Kidney tubule cell (primary cell): Measurements from ENCODE around the gene PBRM1.
A peak's percentile ranks its signal among the peaks of the same experiment; 100 is the strongest.

Source experiments
- DNase-seq: peaks from one replicate; pipeline ENCODE4 v3.0.0-alpha.2; 2018; ENCODE audit warnings: low spot score

Gene PBRM1

GRCh38 chr3:52524752-52525679, 160.7 kb downstream of the PBRM1 start:
- peak; percentile 59 for DNase-seq

DNA sequence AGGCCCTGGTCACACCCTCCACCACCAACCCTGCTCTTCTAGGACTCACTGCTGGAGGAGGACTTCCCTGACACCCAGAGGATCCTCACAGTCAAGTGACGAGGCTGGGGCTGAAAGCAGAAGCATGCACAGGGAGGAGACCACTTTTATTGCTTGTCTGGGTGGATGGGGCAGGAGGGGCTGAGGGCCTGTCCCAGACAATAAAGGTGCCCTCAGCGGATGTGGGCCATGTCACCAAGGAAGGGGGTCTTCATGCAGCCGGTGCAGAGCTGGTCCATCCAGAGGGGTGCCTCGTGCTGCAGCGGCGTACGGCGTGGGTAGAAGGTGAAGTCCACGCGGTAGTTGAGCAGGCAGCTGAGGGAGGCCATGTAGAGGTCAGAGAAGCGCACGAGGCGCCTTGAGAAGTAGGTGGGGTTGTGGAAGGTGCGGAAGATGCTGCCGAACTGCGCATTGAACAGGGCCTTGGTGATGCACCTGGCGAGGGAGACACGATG, 161.4 kb downstream of the PBRM1 start:
- DNase-seq, result no peak

GRCh38 chr3:52523386-52524257, 162.1 kb downstream of the PBRM1 start:
- DNase-seq, result no peak

DNA sequence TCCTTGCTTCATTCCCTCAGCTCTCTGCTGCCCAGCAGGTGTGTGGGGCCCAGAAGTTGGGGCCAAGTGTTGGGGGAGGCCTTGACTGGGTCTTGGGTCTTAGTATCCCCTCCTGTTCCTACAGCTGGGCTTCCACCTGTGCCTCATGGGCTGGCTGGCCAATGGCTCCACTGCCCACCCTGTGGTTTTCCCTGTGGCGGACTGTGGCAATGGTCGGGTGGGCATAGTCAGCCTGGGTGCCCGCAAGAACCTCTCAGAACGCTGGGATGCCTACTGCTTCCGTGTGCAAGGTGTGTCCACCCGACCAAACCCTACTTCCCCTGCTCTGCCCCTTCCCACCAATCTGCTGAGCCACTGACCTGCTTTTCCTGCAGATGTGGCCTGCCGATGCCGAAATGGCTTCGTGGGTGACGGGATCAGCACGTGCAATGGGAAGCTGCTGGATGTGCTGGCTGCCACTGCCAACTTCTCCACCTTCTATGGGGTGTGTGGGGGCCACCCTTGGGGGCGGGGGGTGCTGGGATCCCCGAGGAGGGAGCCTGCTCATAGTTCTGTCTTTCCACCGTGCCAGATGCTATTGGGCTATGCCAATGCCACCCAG, 163.0 kb downstream of the PBRM1 start:
- no peak for DNase-seq

GRCh38 chr3:52521881-52522650, 163.6 kb downstream of the PBRM1 start:
- no peak for DNase-seq

GRCh38 chr3:52521488-52521824, 164.3 kb downstream of the PBRM1 start:
- DNase-seq, result no peak

GRCh38 chr3:52520716-52521487, 164.8 kb downstream of the PBRM1 start:
- DNase-seq, result no peak

GRCh38 chr3:52520141-52520667, 165.5 kb downstream of the PBRM1 start:
- no peak for DNase-seq

DNA sequence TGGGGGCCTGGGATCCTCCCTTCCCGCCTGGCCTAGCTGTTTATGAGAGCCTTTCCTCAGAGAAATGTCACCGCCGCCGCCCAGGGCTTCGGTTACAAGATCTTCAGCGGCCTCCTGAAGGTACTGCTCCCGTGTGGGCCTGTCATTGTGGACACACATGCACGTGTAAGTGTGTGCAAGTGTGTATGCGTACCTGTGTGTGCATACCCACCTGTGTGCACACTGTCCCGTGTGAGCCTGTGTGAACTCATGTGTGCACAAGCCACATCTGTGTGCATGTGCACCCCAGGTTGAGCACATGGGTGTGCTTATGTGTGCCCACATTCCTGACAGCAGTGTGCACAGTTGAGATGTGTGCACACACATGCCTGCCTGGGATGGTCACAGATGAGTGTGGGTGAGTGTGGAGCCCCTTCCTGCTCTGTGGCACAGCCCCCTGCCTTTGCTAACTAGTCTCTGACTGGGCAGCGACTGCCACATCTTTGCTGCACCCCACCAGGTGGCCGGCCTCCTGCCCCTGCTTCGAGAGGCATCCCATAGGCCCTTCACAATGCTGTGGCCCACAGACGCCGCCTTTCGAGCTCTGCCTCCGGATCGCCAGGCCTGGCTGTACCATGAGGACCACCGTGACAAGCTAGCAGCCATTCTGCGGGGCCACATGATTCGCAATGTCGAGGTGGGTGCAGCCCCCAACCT, 166.1 kb downstream of the PBRM1 start:
- DNase-seq, result no peak

DNA sequence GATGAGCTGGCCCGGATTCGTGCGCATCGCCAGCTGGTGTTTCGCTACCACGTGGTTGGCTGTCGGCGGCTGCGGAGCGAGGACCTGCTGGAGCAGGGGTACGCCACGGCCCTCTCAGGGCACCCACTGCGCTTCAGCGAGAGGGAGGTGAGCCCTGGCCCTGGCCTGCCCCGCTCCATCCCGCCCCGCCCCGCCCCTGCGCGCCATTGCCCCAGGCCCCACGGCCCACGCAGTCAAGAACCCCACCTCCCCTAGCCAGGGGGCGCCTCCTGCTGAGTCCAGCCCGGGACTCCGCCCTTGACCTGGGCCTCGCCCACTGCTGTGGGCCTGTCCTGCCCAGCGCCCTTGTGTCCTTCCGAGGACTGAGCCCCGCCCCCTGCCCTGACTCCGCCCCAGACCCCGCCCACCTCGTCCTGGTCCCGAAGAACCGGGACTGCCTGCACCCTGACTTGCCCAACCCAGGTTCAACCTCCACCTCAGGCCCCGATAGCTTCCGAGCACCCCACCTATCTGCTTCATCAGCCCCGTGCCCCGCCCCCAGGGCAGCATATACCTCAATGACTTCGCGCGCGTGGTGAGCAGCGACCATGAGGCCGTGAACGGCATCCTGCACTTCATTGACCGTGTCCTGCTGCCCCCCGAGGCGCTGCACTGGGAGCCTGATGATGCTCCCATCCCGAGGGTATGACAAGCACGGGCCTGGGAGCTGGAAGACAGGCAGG, 166.8 kb downstream of the PBRM1 start:
- DNase-seq, result peak; percentile 26

- no peak for DNase-seq
Measured at GRCh38 chr3:52517796-52518722, 167.7 kb downstream of the PBRM1 start.

DNA sequence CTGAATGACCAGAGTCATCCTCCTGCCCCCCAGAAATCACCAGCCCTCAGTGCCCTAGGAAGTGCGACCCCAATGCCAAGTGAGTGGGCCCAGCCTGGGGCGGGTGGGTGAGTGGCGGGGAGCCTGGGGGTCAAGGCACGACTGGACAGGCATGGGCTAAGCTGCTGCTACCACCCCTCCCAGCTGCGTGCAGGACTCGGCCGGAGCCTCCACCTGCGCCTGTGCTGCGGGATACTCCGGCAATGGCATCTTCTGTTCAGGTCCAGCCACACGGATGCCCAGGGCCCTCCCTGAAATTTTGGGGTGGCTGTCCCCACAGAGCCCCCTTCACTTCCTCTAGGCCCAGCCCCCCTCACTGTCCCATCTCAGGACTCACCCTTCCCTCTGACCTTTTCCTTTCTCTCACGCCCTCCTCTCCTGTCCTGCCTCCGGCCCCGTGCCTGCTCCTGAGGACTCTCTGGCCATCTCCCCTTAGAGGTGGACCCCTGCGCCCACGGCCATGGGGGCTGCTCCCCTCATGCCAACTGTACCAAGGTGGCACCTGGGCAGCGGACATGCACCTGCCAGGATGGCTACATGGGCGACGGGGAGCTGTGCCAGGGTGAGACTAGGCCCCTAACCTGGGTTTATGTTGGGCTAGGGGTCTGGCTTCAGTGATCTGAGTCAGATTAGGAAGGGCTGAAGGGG, 169.1 kb downstream of the PBRM1 start:
- DNase-seq, result no peak

GRCh38 chr3:52515192-52515591, 170.5 kb downstream of the PBRM1 start:
- DNase-seq, result no peak

GRCh38 chr3:52514576-52514975, 171.1 kb downstream of the PBRM1 start:
- no peak for DNase-seq

- DNase-seq, result no peak
Measured at GRCh38 chr3:52513281-52513680, 172.4 kb downstream of the PBRM1 start.

- no peak for DNase-seq
Measured at GRCh38 chr3:52512727-52513126, 173.0 kb downstream of the PBRM1 start.

DNA sequence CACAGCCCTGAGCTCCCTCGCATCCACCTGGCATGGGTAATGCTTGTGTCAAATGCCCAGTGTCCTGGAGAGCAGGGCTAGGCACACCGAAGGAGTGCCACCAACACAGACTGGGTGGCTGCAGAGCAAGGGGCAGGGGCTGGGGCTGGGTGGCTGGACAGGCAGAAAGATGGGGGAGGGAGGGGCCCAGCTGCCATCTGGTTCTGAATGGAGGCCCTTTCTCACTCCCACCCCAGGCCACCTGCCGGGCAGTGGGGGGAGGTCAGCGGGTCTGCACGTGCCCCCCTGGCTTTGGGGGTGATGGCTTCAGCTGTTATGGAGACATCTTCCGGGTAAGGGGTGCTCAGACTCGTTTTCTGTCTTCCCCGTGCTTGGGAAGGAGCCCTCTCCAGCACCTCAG, 173.6 kb downstream of the PBRM1 start:
- DNase-seq, result no peak

GRCh38 chr3:52511509-52511908, 174.2 kb downstream of the PBRM1 start:
- DNase-seq, result no peak
